T-helper 1 cell treated with Interleukin-12 subunit alpha and Interleukin-12 subunit beta and Interleukin-4 antibody, amounts not matched to agents 30 μg/mL and 1 μg/mL, for 36 hours (primary cell): ENCODE results near the gene SLC19A1.
"Not testable (repeated sequence)": the region's sequence is repeated elsewhere in the genome, so short reads cannot be mapped to it uniquely, and the experiment has no call there.

ENCODE experiments used
- H3K27ac Mint-ChIP-seq: one replicate; pipeline ENCODE4 v1.8.0; 2021; ENCODE audit warnings: mild to moderate bottlenecking, mixed read lengths
- H3K27me3 Mint-ChIP-seq: one replicate; pipeline ENCODE4 v1.8.0; 2021; ENCODE audit warnings: low read depth, mixed read lengths
- H3K36me3 Mint-ChIP-seq: one replicate; pipeline ENCODE4 v1.8.0; 2021; ENCODE audit warnings: low read depth, mixed read lengths
- H3K4me1 Mint-ChIP-seq: one replicate; pipeline ENCODE4 v1.8.0; 2021; ENCODE audit warnings: low read depth, mixed read lengths
- H3K4me3 Mint-ChIP-seq: one replicate; pipeline ENCODE4 v1.8.0; 2021; ENCODE audit warnings: mild to moderate bottlenecking, moderate library complexity, mixed read lengths
- H3K9me3 Mint-ChIP-seq: one replicate; pipeline ENCODE4 v1.8.0; 2021; ENCODE audit warnings: mixed read lengths

SLC19A1 gene

DNA sequence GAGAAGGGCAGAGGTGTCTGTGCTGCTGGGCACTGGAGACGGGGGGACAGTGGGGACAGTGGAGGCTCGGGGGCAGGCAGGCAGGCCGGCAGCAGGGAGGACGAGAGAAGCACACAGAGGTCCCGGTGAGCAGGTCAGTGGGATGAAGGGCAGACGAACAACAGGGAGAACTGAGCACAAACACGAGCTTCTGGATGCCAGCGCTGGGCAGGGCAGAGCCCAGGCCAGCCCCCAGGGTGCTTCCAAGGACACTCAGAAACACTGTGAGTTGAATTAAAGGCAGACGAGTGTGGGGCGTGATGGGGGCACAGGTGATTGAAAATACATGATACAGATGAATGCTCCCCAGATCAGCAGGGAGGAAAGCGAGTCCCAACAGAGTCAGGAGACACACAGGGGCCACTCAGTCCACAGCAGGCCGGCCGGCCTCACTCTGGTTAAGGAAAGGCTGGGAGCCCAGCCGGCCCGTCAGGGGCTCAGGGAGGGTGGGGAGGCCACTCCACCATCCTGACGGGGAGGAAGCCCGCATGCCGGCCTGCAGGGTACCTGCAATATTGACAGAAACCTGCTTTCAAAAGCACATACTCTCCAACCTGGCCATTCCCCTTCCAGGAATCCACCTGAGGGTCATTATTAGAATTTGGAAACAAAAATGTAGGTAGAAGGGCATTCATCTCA lies 14.1 kb downstream of the SLC19A1 start:
- H3K9me3 Mint-ChIP-seq = peaks cover under 1% of the 10 kb centered on the region
- no peaks in the 10 kb centered on the region for H3K27me3 Mint-ChIP-seq
- peaks cover 11% of the 10 kb centered on the region for H3K36me3 Mint-ChIP-seq
- H3K4me1 Mint-ChIP-seq = peaks cover 12% of the 10 kb centered on the region
- H3K4me3 Mint-ChIP-seq = no peak overlapping the region
- H3K27ac Mint-ChIP-seq = peak overlapping the region; percentile 20

DNA sequence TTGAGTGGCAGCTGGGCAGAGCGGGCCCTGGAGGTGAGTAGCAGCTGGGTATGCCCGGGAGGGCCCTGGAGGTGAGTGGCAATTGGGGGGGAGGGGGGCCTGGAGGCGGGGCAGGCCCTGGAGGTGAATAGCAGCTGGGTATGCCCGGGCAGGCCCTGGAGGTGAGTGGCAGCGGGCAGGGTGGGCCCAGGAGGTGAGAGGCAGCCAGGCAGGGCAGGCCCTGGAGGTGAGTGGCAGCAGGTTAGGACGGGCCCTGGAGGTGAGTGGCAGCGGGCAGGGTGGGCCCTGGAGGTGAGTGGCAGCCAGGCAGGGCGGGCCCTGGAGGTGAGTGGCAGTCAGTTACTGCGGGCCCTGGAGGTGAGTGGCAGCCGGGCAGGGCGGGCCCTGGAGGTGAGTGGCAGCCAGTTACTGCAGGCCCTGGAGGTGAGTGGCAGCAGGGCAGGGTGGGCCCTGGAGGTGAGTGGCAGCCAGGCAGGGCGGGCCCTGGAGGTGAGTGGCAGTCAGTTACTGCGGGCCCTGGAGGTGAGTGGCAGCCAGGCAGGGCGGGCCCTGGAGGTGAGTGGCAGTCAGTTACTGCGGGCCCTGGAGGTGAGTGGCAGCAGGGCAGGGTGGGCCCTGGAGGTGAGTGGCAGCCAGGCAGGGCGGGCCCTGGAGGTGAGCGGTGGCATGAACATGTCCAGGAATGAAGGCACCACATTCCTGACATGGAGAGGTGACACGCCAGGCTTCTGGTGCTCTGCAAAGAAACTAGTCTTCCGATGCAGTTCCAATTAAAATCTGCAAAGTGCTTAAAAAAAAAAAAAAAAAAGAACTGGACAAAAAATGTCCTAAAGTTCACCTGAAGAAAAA lies 14.9 kb downstream of the SLC19A1 start:
- H3K36me3 Mint-ChIP-seq = peaks cover 18% of the 10 kb centered on the region
- not testable (repeated sequence) for H3K9me3 Mint-ChIP-seq, H3K27me3 Mint-ChIP-seq, H3K4me1 Mint-ChIP-seq, H3K4me3 Mint-ChIP-seq
- H3K27ac Mint-ChIP-seq = peak overlapping the region; percentile 22

DNA sequence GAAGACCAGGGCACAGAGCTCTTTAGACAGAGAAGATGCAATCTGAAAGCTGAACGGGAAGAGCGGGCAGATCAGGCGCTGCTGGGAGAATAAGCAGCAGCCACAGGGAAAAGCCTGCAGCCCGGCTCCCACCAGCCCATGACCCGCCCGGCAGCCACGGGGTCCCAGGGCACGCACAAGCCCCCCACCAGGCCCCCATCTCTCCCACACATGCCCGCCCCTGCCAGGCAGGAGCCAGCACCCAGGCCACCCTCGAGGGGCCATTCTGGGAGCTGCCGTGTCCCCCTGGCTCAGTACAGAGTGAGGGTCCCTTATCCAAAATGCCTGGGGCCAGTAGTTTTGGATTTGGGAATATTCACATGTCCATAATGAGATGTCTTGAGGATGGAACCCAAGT lies 16.3 kb downstream of the SLC19A1 start:
- no peaks in the 10 kb centered on the region for H3K27me3 Mint-ChIP-seq
- peaks cover 23% of the 10 kb centered on the region for H3K9me3 Mint-ChIP-seq
- H3K4me3 Mint-ChIP-seq = no peak overlapping the region
- H3K4me1 Mint-ChIP-seq = no peaks in the 10 kb centered on the region
- H3K36me3 Mint-ChIP-seq = peaks cover 30% of the 10 kb centered on the region
- no peak overlapping the region for H3K27ac Mint-ChIP-seq

DNA sequence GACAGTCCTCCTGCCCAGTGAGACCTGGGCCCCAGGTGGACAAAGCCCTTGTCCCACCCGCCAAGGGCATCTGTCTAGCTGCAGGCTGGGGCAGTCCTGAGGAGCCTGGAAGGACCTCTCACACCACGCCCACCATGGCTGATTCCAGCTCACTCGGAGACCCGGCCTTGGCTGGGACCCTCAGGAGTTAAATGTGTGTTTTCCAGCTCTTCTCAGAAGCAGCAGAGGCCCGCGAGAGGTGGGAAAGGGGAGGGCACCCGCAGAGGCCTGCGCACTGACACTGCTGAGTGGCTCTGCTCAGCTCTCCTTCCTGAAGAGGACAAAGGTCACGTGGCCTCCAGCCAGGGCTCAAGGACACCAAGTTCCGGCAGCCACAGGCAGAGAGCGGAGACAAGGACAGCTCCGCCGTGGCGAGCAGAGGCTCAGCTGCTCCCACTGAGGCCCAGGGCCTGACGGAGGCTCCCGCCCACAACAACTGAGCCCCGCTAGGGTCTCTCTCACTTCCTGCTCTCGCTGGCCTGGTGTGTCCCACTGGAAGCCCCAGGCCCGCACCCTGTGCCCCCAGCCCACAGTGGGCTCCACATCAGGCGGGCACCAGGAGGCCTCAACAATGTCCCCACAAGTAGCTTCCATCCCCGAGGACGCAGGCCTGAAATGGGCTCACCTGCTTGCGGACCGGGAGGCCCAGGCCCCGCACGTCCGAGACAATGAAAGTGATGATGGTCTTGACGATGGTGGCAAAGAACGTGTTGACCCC lies 16.9 kb downstream of the SLC19A1 start:
- H3K9me3 Mint-ChIP-seq = peaks cover 26% of the 10 kb centered on the region

DNA sequence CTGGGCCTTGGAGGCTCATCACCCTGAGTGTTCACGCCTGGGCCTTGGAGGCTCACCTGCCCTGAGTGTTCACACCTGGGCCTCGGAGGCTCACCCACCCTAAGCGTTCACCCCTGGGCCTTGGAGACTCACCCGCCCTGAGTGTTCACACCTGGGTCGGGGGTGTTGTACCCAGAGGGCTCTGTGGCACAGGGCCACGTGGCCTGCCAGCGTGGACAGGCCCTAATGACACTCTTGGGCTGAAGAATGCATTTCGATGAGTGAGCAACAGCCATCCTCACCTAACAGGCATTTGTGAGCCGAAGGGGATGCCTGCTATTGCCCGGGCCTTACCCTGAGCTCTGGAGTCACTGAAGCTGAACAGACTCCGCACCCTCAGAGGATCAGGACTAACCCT lies 17.5 kb downstream of the SLC19A1 start:
- peaks cover 32% of the 10 kb centered on the region for H3K9me3 Mint-ChIP-seq
- peaks cover 1% of the 10 kb centered on the region for H3K4me1 Mint-ChIP-seq
- no peak overlapping the region for H3K27ac Mint-ChIP-seq
- H3K4me3 Mint-ChIP-seq = no peak overlapping the region
- peaks cover 42% of the 10 kb centered on the region for H3K36me3 Mint-ChIP-seq
- H3K27me3 Mint-ChIP-seq = no peaks in the 10 kb centered on the region

More for the DNA sequence above, 16.9 kb downstream of the SLC19A1 start:
- Mint-ChIP-seq H3K4me1 (no peaks in the 10 kb centered on the region), H3K4me3 (no peak overlapping the region), H3K27me3 (no peaks in the 10 kb centered on the region), H3K27ac (no peak overlapping the region), H3K36me3 (peaks cover 36% of the 10 kb centered on the region)

DNA sequence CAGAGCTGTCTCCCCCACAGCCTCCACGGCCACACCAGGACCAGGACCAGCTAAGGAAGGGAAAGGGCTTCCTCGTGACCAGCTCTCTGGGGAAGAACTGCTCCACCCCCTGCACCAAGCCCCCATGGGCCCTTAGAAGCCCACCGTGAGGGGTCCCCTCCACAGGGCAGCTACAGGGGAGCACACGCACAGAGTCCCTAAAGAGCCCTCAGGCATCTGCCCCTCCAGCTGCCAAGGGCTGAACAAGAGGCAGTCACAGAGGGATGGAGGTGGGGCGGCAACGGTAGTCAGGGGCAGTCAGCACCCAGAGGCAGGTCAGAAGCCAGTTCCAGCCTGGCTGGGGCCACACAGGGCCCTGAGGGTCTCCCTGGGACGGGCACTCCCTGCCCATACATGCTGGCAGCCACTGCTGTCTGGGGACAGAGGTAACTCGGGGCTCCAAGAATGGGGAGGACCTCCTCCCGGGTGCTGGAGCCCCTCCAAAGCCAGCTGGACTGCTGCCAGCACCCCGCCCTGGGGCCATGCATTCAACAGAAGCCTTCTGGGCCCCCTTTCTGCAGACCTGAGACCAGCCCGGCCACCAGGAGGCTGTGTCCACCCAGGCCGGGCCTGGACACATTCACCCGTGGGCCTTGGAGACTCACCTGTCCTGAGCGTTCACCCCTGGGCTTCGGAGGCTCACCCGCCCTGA lies 18.7 kb downstream of the SLC19A1 start:
- Mint-ChIP-seq H3K9me3 (peaks cover 44% of the 10 kb centered on the region), H3K27ac (no peak overlapping the region), H3K27me3 (no peaks in the 10 kb centered on the region), H3K4me1 (peaks cover 9% of the 10 kb centered on the region), H3K4me3 (no peak overlapping the region), H3K36me3 (peaks cover 54% of the 10 kb centered on the region)

DNA sequence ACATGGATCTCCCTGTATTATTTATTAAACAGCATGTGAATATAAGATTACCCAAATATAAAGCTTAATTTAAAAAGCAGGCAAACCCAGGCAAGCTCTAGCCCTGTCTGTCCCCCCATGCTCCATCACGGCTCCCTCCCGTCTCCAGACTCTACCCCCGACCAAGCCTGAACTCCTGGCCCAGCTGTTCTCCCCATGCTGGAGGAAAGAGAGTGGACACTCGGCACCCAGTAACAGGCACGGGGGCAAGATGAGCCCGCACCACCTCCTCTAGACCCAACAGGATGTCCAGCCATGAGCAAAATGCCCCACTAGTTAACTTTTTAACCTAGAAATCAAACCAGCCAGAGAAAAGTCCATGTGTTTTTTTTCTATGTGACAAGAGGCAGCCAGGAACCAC lies 19.3 kb downstream of the SLC19A1 start:
- no peaks in the 10 kb centered on the region for H3K27me3 Mint-ChIP-seq
- H3K4me3 Mint-ChIP-seq = no peak overlapping the region
- no peak overlapping the region for H3K27ac Mint-ChIP-seq
- H3K4me1 Mint-ChIP-seq = peaks cover 13% of the 10 kb centered on the region
- peaks cover 50% of the 10 kb centered on the region for H3K9me3 Mint-ChIP-seq
- peaks cover 59% of the 10 kb centered on the region for H3K36me3 Mint-ChIP-seq

DNA sequence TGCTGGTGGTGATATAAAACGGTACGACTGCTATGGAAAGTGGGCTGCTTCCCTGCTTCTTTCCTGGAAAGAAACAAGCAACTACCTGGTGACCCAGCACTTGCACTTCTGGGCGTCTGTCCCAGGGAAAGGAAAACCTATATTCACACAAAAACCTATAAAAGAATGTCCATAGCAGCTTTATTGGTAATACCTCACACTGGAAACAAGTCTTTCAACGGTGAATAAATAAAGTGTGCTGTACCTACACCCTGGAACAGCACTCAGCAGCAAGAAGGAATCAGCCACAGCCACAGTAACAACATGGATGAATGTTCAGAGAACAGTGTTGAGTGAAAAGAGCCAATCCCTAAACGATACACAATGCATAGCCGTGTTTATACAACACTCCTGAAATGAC lies 19.9 kb downstream of the SLC19A1 start:
- Mint-ChIP-seq H3K4me3 (no peak overlapping the region), H3K27me3 (no peaks in the 10 kb centered on the region), H3K27ac (no peak overlapping the region), H3K9me3 (peaks cover 53% of the 10 kb centered on the region), H3K4me1 (peaks cover 18% of the 10 kb centered on the region), H3K36me3 (peaks cover 61% of the 10 kb centered on the region)

DNA sequence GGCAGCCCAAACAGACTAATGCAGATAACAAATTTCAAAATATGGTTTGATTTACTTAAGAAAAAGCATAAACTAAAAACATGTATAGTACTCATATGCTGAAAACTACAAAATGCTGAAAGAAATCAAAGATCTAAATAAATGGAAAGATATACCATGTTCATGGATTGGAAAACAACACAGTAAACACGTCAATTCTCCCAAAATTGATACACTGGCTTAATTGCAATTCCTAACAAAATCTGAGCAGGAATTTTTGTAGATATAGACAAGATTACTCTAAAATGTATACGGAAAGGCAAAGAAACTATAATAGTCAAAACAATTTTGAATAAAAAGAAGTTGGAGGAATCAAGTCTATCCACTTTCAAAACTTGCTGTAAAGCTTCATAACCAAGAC lies 21.0 kb downstream of the SLC19A1 start:
- Mint-ChIP-seq H3K9me3 (peaks cover 53% of the 10 kb centered on the region), H3K36me3 (peaks cover 59% of the 10 kb centered on the region), H3K27ac (no peak overlapping the region), H3K27me3 (no peaks in the 10 kb centered on the region), H3K4me3 (no peak overlapping the region), H3K4me1 (peaks cover 20% of the 10 kb centered on the region)

DNA sequence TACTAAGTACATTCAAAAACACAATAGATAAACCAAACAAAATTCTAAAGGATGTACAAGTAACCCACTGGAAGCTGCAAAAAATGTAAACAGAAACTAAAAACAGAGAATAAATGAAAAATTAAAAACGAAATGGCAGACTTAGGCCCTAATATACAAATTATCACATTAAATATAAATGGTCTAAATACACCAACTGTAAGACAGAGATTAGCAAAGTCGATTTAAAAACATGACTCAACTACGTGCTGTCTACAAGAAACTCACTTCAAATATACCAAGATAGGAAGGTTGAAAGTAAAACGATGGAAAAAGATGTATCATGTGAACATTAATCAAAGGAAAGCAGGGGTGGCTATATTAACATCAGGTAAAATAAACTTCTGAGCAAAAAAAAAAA lies 23.1 kb downstream of the SLC19A1 start:
- H3K4me3 Mint-ChIP-seq = no peak overlapping the region
- no peaks in the 10 kb centered on the region for H3K27me3 Mint-ChIP-seq
- H3K27ac Mint-ChIP-seq = no peak overlapping the region
- H3K9me3 Mint-ChIP-seq = peaks cover 53% of the 10 kb centered on the region
- H3K36me3 Mint-ChIP-seq = peaks cover 59% of the 10 kb centered on the region
- peaks cover 20% of the 10 kb centered on the region for H3K4me1 Mint-ChIP-seq

DNA sequence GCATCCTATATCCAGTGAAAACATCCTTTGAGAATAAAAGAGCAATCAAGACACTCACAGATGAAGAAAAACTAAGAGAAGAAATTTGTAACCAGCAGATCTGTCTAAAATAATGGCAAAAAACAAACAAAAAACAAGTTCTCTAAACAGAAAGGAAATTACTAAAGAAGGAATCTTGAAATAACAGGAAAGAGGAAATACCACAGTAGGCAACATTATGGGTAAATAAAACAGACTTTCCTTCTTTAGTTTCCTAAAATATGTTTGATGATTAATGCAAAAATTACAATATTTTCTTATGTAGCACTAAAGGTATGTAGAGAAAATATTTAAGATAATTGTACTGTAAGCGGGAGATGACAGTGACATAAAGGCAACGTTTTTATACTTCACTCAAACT lies 23.5 kb downstream of the SLC19A1 start:
- H3K27me3 Mint-ChIP-seq = no peaks in the 10 kb centered on the region
- H3K4me3 Mint-ChIP-seq = peak overlapping the region; percentile 8
- peaks cover 53% of the 10 kb centered on the region for H3K9me3 Mint-ChIP-seq
- H3K4me1 Mint-ChIP-seq = peaks cover 20% of the 10 kb centered on the region
- peak overlapping the region; percentile 89 for H3K27ac Mint-ChIP-seq
- H3K36me3 Mint-ChIP-seq = peaks cover 61% of the 10 kb centered on the region

DNA sequence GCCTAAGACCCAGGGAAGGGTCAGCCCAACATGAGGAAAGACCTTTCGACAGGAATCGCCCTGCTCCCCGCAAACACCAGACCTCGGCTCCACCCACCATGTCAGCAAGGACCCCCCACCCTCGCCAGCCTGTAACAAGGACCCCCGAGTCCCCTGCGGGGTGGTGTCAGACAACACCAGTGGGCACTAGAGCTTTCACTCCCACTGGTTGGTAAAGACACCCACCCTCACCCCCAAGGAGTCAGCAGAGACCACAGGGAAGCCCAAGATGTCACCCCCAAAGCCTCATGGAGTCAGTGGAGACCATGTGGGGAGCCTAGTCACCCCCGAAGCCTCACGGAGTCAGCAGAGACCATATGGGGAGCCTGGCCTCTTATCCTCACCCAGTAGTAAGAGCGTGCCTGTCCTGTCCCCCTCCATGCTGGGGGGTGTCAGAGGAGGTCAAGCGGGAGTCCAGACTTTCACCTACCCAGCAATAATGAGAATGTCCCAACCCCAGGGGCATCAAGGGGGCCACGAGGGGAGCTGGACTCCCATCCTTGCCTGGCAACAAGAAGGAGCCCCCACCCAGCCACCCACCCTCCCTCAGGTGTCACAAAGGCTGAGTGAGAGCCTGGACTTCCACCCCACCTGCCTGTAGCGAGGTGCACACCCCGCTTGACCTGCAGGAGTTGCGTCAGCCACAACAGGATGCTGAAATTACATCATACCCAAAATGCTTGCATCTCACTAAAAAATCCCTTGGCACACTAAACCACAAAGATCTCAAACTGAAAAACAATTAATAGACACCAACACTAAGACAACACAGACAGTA lies 24.8 kb downstream of the SLC19A1 start:
- peaks cover 45% of the 10 kb centered on the region for H3K9me3 Mint-ChIP-seq
- peaks cover 22% of the 10 kb centered on the region for H3K4me1 Mint-ChIP-seq
- H3K36me3 Mint-ChIP-seq = peaks cover 54% of the 10 kb centered on the region
- H3K4me3 Mint-ChIP-seq = peak overlapping the region; percentile 68
- no peaks in the 10 kb centered on the region for H3K27me3 Mint-ChIP-seq
- peak overlapping the region; percentile 89 for H3K27ac Mint-ChIP-seq

DNA sequence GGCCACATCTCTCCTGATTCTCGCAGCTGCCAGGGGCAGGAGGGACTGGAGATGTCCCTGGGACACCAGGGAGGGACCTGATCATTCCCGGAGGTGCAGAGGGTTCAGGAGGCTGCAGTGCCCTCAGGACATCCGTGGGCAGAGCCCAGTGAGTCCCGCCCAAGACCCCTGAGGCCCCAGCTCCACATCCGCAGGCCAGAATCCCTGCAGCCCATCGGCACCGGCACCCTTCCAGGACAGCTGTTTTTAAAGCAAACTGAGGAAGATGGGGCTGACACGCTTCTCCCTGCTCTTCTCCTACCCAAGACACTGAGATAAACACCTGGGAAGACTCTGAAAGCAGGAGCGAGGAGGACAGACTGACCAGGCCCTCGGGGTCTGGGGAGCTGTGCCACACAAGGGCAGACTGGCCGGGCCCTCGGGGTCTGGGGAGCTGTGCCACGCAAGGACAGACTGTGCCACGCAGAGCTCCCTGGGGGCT lies 25.5 kb downstream of the SLC19A1 start:
- Mint-ChIP-seq H3K36me3 (peaks cover 46% of the 10 kb centered on the region), H3K27ac (no peak overlapping the region), H3K4me3 (no peak overlapping the region), H3K9me3 (peaks cover 38% of the 10 kb centered on the region), H3K4me1 (peaks cover 22% of the 10 kb centered on the region), H3K27me3 (no peaks in the 10 kb centered on the region)
